SK-N-SH treated with all-trans-retinoic acid at 6 μM for 48 hours (cell line): ENCODE results near the gene KRT85.

ENCODE experiments used
- ATAC-seq: fragments of 200-7000 bp; cut with Tn5 transposase; 3 replicates; pipeline ENCODE4 v1.9.1; 2020; ENCODE audit warnings: mild to moderate bottlenecking, moderate library complexity
- ARNTL ChIP-seq: fragments of 450-650 bp; formaldehyde crosslinking; IDR thresholded peaks from 2 replicates; pipeline ENCODE4 v1.5.0; 2020; ENCODE audit warnings: low read depth, mild to moderate bottlenecking, moderate library complexity, borderline replicate concordance
- BACH2 ChIP-seq: fragments of 250-450 bp; sonication (Bioruptor Pico); IDR thresholded peaks from 2 replicates; pipeline ENCODE4 v1.9.0; 2021; ENCODE audit warnings: mild to moderate bottlenecking, borderline replicate concordance
- CREB5 ChIP-seq: fragments of 250-450 bp; sonication (Bioruptor Pico); IDR thresholded peaks from 2 replicates; pipeline ENCODE4 v1.5.1; 2020; ENCODE audit warnings: low read depth, mild to moderate bottlenecking, moderate library complexity
- CSDC2 ChIP-seq: fragments of 250-450 bp; sonication (Bioruptor Pico); IDR thresholded peaks from 2 replicates; pipeline ENCODE4 v1.5.0; 2020; ENCODE audit warnings: mild to moderate bottlenecking, moderate library complexity
- ESRRG ChIP-seq: fragments of 250-450 bp; sonication (Bioruptor Pico); IDR thresholded peaks from 2 replicates; pipeline ENCODE4 v1.6.1; 2021; ENCODE audit warnings: mild to moderate bottlenecking
- GLIS3 ChIP-seq: fragments of 250-450 bp; sonication (Bioruptor Pico); IDR thresholded peaks from 2 replicates; pipeline ENCODE4 v1.5.0; 2020; ENCODE audit warnings: mild to moderate bottlenecking, moderate library complexity
- ISL1 ChIP-seq: fragments of 250-450 bp; sonication (Bioruptor Pico); IDR thresholded peaks from 2 replicates; pipeline ENCODE4 v2.1.2; 2022; ENCODE audit warnings: mild to moderate bottlenecking, moderate library complexity
- OSR1 ChIP-seq: fragments of 250-450 bp; sonication (Bioruptor Pico); IDR thresholded peaks from 2 replicates; pipeline ENCODE4 v1.8.0; 2022; ENCODE audit warnings: moderate library complexity, mild to moderate bottlenecking, inconsistent platforms
- PATZ1 ChIP-seq: fragments of 250-450 bp; sonication (Bioruptor Pico); IDR thresholded peaks from 2 replicates; pipeline ENCODE4 v1.8.0; 2020; ENCODE audit warnings: mild to moderate bottlenecking, moderate library complexity, borderline replicate concordance
- POU6F1 ChIP-seq: fragments of 250-450 bp; sonication (Bioruptor Pico); IDR thresholded peaks from 2 replicates; pipeline ENCODE4 v1.8.0; 2021; ENCODE audit warnings: low read depth, mild to moderate bottlenecking, moderate library complexity, borderline replicate concordance
- PPARA ChIP-seq: fragments of 250-450 bp; sonication (Bioruptor Pico); IDR thresholded peaks from 2 replicates; pipeline ENCODE4 v1.5.0; 2020; ENCODE audit warnings: mild to moderate bottlenecking, borderline replicate concordance
- RARB ChIP-seq: fragments of 250-450 bp; sonication (Bioruptor Pico); IDR thresholded peaks from 2 replicates; pipeline ENCODE4 v1.8.0; 2021; ENCODE audit warnings: mild to moderate bottlenecking, moderate library complexity
- SNAI2 ChIP-seq: fragments of 250-450 bp; sonication (Bioruptor Pico); IDR thresholded peaks from 2 replicates; pipeline ENCODE4 v1.5.0; 2020; ENCODE audit warnings: mild to moderate bottlenecking, moderate library complexity
- TCF4 ChIP-seq: fragments of 250-450 bp; sonication (Bioruptor Pico); IDR thresholded peaks from 2 replicates; pipeline ENCODE4 v1.8.0; 2021; ENCODE audit warnings: mild to moderate bottlenecking, moderate library complexity, borderline replicate concordance
- TOX ChIP-seq: fragments of 250-450 bp; sonication (Bioruptor Pico); IDR thresholded peaks from 2 replicates; pipeline ENCODE4 v1.8.0; 2021; ENCODE audit warnings: mild to moderate bottlenecking, moderate library complexity, borderline replicate concordance
- TSHZ2 ChIP-seq: fragments of 250-450 bp; sonication (Bioruptor Pico); IDR thresholded peaks from 2 replicates; pipeline ENCODE4 v1.5.0; 2020; ENCODE audit warnings: mild to moderate bottlenecking, moderate library complexity
- ZC3H10 ChIP-seq: fragments of 250-450 bp; sonication (Bioruptor Pico); IDR thresholded peaks from 2 replicates; pipeline ENCODE4 v1.5.1; 2021; ENCODE audit warnings: mild to moderate bottlenecking, moderate library complexity
- ZFP3 ChIP-seq: fragments of 250-450 bp; sonication (Bioruptor Pico); IDR thresholded peaks from 2 replicates; pipeline ENCODE4 v1.5.0; 2020; ENCODE audit warnings: mild to moderate bottlenecking, moderate library complexity
- ZFP30 ChIP-seq: fragments of 450-650 bp; formaldehyde crosslinking; IDR thresholded peaks from 2 replicates; pipeline ENCODE4 v1.5.0; 2022; ENCODE audit warnings: mild to moderate bottlenecking, moderate library complexity
- ZNF565 ChIP-seq: fragments of 450-650 bp; formaldehyde crosslinking; conservative IDR thresholded peaks from 2 replicates; pipeline ENCODE4 v1.5.0; 2020; ENCODE audit warnings: low read depth, mild to moderate bottlenecking, moderate library complexity
- ZNF70 ChIP-seq: fragments of 450-650 bp; formaldehyde crosslinking; IDR thresholded peaks from 2 replicates; pipeline ENCODE4 v1.5.0; 2020; ENCODE audit warnings: mild to moderate bottlenecking, moderate library complexity
- ZNF8 ChIP-seq: fragments of 450-650 bp; formaldehyde crosslinking; IDR thresholded peaks from 2 replicates; pipeline ENCODE4 v1.5.0; 2020; ENCODE audit warnings: mild to moderate bottlenecking, moderate library complexity

Gene KRT85

GRCh38 chr12:52321418-52321817 is 45.9 kb downstream of the KRT85 start:
- ATAC-seq = no peak
- TF ChIP-seq TSHZ2 (CRISPR knock-in tag) (no peak), CSDC2 (CRISPR knock-in tag) (no peak), BACH2 (CRISPR knock-in tag) (no peak), ESRRG (CRISPR knock-in tag) (no peak)

- TF ChIP-seq ZC3H10 (CRISPR knock-in tag) (no peak), ZNF565 (no peak), TCF4 (no peak), SNAI2 (CRISPR knock-in tag) (no peak), CREB5 (no peak), ESRRG (CRISPR knock-in tag) (no peak), ARNTL (CRISPR knock-in tag) (no peak)
- no peak for ATAC-seq
Measured at GRCh38 chr12:52320784-52321400, 46.4 kb downstream of the KRT85 start, which contains the start of gene KRT83. TSS of gene KRT83 (minus strand) at chr12:52321398. CDS start at chr12:52321335, 63 bp downstream.

GRCh38 chr12:52319097-52319496 is 48.2 kb downstream of the KRT85 start:
- TF ChIP-seq ZFP3 (CRISPR knock-in tag) = no peak
- TF ChIP-seq RARB (CRISPR knock-in tag) = no peak
- no peak for TF ChIP-seq GLIS3 (CRISPR knock-in tag)
- TF ChIP-seq PATZ1 (CRISPR knock-in tag) = no peak
- no peak for TF ChIP-seq OSR1 (CRISPR knock-in tag)
- no peak for TF ChIP-seq CSDC2 (CRISPR knock-in tag)
- no peak for TF ChIP-seq CREB5
- no peak for TF ChIP-seq TOX (CRISPR knock-in tag)
- no peak for TF ChIP-seq SNAI2 (CRISPR knock-in tag)
- no peak for TF ChIP-seq ZNF70
- no peak for TF ChIP-seq BACH2 (CRISPR knock-in tag)
- no peak for TF ChIP-seq ZC3H10 (CRISPR knock-in tag)
- no peak for ATAC-seq

GRCh38 chr12:52318241-52318990 is 48.9 kb downstream of the KRT85 start:
- ATAC-seq = no peak
- TF ChIP-seq ARNTL (CRISPR knock-in tag) (no peak), GLIS3 (CRISPR knock-in tag) (no peak), POU6F1 (CRISPR knock-in tag) (no peak), ISL1 (no peak), ZNF70 (no peak), RARB (CRISPR knock-in tag) (no peak), BACH2 (CRISPR knock-in tag) (no peak), SNAI2 (CRISPR knock-in tag) (no peak), PATZ1 (CRISPR knock-in tag) (no peak), TOX (CRISPR knock-in tag) (no peak), OSR1 (CRISPR knock-in tag) (no peak), ZFP30 (no peak), ZC3H10 (CRISPR knock-in tag) (no peak), TCF4 (no peak), ZNF8 (CRISPR knock-in tag) (no peak), PPARA (CRISPR knock-in tag) (no peak)
